ENCODE results near the gene RBM44. TPM values are rescaled to one million over a fixed set of nuclear protein-coding genes. Genes with fewer than 3 reads are reported as not detected.
"Not testable (repeated sequence)": the region's sequence is repeated elsewhere in the genome, so short reads cannot be mapped to it uniquely, and the experiment has no call there.

The RBM44 gene, protein sequence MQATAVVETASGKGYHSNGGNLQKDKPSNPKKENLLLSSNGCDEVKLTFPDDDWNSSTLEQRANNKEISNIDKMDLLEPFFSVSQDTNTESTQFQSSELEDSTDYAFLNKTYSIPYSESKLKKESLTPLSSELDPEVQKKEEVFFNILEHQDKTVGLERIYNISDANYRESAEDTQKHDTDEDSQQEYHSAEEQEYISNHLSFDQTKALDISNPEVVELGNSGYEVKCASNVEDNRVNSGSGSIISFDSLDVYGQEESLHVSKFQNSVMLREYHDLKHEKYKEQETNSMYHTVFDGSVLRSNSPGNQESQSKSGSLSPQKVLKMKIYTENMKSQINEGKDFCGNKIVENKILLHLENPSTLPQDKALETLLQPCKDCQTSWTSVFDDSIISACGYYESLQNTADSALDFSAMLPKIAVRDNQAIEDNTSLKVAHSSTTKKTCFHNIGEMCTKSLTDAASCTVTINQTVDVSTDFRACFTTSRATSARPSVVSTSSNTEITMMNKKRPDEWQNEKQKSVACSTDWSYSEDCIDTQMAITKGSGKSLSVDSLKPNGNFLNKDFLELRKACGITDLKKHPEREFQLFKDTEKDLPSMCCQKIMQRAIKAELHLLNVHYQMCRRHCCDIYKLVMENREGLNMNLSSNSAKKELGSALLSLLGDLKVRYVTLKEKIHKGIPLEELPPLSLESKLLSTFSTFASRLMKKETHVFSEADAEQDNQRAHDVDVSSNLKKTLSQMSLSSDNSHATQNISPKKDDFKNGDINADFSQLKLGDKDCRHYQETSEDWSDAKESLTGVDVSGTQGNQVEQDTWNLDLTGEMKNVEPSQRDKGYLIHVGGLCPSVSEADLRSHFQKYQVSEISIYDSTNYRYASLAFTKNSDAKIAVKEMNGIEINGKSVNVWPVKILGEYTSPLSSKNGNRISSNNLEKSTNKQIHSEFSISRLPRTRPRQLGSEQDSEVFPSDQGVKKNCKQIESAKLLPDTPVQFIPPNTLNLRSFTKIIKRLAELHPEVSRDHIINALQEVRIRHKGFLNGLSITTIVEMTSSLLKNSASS
- total RNA-seq (2014; rRNA removed; shearing (Covaris generic)) = 0.11 and 2.8 TPM in 2 replicates
- not detected in 2 replicates for polyA plus RNA-seq (2016; fragmentation: Nextera tagmentation; extraction: Ambion mirVana)

DNA sequence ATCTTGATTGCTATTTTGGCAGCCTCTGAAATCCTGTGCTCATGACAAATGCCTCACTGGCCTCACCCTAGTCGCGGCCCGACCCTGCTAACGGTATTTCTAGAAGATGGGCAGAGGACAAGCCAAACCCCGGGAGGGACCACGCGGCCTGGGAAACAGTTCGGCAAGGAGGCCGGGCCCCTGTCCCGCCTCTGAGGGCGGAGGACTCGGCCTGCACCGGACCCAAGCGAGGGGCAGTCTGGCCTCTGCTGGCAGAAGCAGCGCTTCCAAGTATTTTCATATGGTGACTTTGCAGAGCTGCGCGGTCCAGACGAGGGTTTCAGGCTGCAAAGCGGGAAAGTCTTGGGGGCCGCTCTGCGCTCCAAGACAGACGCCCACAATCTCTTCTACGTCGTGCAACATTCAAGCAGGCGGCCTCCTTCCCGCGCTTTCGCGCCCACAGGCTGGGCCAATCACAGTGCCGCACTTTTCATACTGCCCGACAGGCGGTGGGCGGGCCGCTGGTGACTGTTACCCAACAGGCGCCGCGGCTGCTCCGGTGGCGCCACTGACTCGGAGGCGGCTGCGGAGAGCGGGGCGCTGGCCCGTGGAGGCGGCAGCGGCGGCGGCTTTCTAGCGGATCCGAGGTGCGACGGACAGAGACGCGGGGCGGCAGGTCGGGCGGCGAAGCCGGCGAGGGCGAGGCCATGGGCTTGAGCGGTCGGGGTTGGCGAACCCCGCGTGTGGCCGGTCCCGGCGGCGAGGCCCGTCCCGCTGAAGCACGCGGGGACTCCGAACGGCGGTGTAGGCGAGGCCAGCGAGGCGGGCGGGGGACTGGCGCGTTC, at the start of gene RBM44:
TSS of gene RBM44 (plus strand) at position 544 of the 824 bp plus-strand sequence. CDS start 14,831 bp downstream, outside the sequence.
- in situ Hi-C loops (cut with MboI) = no loop called here
- WGBS, 2 experiments (ENCODE audit: low coverage in 1 of 2, low lambda C conversion rate in 2 of 2, missing lambda C conversion rate in 2 of 2) = 67 to 72% methylated on average over 60 to 84 of the region's 84 CpGs
- TF ChIP-seq EZH2 (IDR thresholded peaks at IDR 0.05; ENCODE audit: insufficient read depth, poor library complexity, severe bottlenecking) (no peak), EZH2phosphoT487 (IDR thresholded peaks at IDR 0.05; ENCODE audit: insufficient read depth, low read depth) (no peak)

DNA sequence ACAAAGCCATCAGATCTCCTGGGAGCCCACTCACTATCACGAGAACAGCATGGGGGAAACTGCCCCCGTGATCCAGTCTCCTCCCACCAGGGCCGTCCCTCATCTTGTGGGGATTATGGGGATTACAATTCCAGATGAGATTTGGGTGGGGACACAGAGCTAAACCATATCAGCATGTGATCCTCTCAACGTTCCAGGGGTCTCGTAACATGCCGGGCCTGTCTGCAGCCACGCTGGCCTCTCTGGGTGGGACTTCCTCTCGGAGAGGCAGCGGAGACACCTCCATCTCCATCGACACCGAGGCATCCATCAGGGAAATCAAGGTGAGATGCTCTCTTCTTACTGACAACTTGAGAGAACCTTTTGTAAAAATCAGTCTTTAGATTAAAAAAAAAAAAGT, 49.6 kb upstream of the RBM44 start:
- H3K9me2 ChIP-seq (ENCODE audit: insufficient read depth) = no peaks in the 10 kb centered on the region
- TF ChIP-seq EZH2 (IDR thresholded peaks at IDR 0.05; ENCODE audit: insufficient read depth, poor library complexity, severe bottlenecking) (no peak), EZH2phosphoT487 (IDR thresholded peaks at IDR 0.05; ENCODE audit: insufficient read depth, low read depth) (no peak)
- no peak overlapping the region for H3K9ac ChIP-seq
- no peaks in the 10 kb centered on the region for H3K9me3 ChIP-seq (ENCODE audit: low read depth)
- H3K36me3 ChIP-seq (ENCODE audit: low read depth) = peaks cover 42% of the 10 kb centered on the region
- no peak overlapping the region for H2AFZ ChIP-seq
- DNase-seq = no peak
- H3K4me3 ChIP-seq = no peak overlapping the region
- H3K79me2 ChIP-seq (ENCODE audit: insufficient read depth) = peaks cover 47% of the 10 kb centered on the region
- H3K4me2 ChIP-seq (ENCODE audit: unreplicated experiment) = no peak overlapping the region
- peaks cover 4% of the 10 kb centered on the region for H3K4me1 ChIP-seq (ENCODE audit: insufficient read depth)
- H3K27ac ChIP-seq = no peak overlapping the region
- 83 to 87% methylated on average over 11 of the region's 11 CpGs for WGBS, 2 experiments (ENCODE audit: low coverage in 1 of 2, low lambda C conversion rate in 2 of 2, missing lambda C conversion rate in 2 of 2)
- H3F3A ChIP-seq (ENCODE audit: insufficient read depth) = peaks cover 13% of the 10 kb centered on the region; the same call in 1 of the 2 replicates
- in situ Hi-C loops (cut with MboI) = loop anchor here (10.0 kb wide), 2 partner anchors 74 to 164 kb away; no protein-coding TSS in a partner anchor
- H4K20me1 ChIP-seq (ENCODE audit: insufficient read depth) = no peaks in the 10 kb centered on the region
- H3K27me3 ChIP-seq (replicated peaks; ENCODE audit: insufficient read depth) = no peaks in the 10 kb centered on the region

More for the DNA sequence above, at the start of gene RBM44:
- Histone ChIP-seq H4K20me1 (ENCODE audit: insufficient read depth) (no peaks in the 10 kb centered on the region), H3K36me3 (ENCODE audit: low read depth) (no peaks in the 10 kb centered on the region), H3K27me3 (replicated peaks; ENCODE audit: insufficient read depth) (no peaks in the 10 kb centered on the region), H3K27ac (no peak within 1 kb of the TSS), H3K9ac (no peak within 1 kb of the TSS), H3K9me3 (ENCODE audit: low read depth) (no peaks in the 10 kb centered on the region), H3K79me2 (ENCODE audit: insufficient read depth) (no peaks in the 10 kb centered on the region), H3K4me3 (no peak within 1 kb of the TSS), H3K4me2 (ENCODE audit: unreplicated experiment) (no peak within 1 kb of the TSS), H2AFZ (no peak within 1 kb of the TSS), H3F3A (ENCODE audit: insufficient read depth) (no peaks in the 10 kb centered on the region), H3K9me2 (ENCODE audit: insufficient read depth) (no peaks in the 10 kb centered on the region), H3K4me1 (ENCODE audit: insufficient read depth) (no peaks in the 10 kb centered on the region)
- no peak for DNase-seq

DNA sequence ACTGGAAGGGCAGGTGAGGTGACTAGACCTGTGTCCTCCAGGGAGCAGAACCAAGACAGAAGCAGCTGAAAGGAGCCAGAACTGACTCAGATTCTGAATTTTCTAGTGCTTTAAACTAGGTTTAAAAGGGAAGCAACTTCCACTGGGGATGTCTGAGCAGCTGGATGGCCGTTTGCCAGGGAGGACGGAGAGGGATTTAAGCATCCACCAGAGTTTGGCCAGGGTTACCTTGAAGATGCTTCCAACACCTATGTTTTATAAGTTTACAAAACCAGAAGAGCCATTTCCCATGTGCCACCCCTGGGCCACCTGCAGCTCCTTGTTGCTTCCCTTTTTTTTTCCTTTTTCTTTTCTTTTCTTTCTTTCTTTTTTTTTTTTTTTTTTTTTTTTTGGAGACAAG, 48.6 kb upstream of the RBM44 start:
- in situ Hi-C loops (cut with MboI) = loop anchor here (10.0 kb wide), 2 partner anchors 75 to 165 kb away; no protein-coding TSS in a partner anchor
- WGBS, 2 experiments (ENCODE audit: low coverage in 1 of 2, low lambda C conversion rate in 2 of 2, missing lambda C conversion rate in 2 of 2) = 95 to 100% methylated on average over 2 of the region's 2 CpGs
- H4K20me1 ChIP-seq (ENCODE audit: insufficient read depth) = no peaks in the 10 kb centered on the region

DNA sequence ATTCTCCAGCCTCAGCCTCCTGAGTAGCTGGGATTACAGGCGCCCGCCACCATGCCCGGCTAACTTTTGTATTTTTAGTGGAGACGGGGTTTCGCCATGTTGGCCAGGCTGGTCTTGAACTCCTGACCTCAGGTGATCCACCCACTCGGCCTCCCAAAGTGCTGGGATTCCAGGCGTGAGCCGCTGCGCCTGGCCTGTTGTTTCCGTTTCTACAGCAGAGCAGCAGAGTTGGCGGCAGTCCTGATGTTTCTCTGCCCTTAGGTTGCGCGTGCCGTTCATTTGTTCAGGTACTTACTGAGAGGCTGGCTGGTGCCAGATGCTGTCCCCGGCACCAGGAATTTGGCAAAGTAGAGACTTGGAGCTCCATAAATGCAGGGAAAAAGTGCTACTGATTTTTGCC, 48.1 kb upstream of the RBM44 start:
- H3F3A ChIP-seq (ENCODE audit: insufficient read depth); H3K9me2 ChIP-seq (ENCODE audit: insufficient read depth); DNase-seq; in situ Hi-C loops (cut with MboI); H4K20me1 ChIP-seq (ENCODE audit: insufficient read depth); H3K27me3 ChIP-seq (replicated peaks; ENCODE audit: insufficient read depth); H3K4me3 ChIP-seq; H2AFZ ChIP-seq; H3K4me2 ChIP-seq (ENCODE audit: unreplicated experiment); H3K9ac ChIP-seq; H3K27ac ChIP-seq; H3K9me3 ChIP-seq (ENCODE audit: low read depth); H3K4me1 ChIP-seq (ENCODE audit: insufficient read depth): not testable (repeated sequence)
- WGBS, 2 experiments (ENCODE audit: low coverage in 1 of 2, low lambda C conversion rate in 2 of 2, missing lambda C conversion rate in 2 of 2) = 98% methylated on average over 15 of the region's 15 CpGs
- Histone ChIP-seq H3K79me2 (ENCODE audit: insufficient read depth) (peaks cover 34% of the 10 kb centered on the region), H3K36me3 (ENCODE audit: low read depth) (peaks cover 55% of the 10 kb centered on the region)

More for the DNA sequence above, 48.6 kb upstream of the RBM44 start:
- TF ChIP-seq EZH2phosphoT487 (IDR thresholded peaks at IDR 0.05; ENCODE audit: insufficient read depth, low read depth) (no peak), EZH2 (IDR thresholded peaks at IDR 0.05; ENCODE audit: insufficient read depth, poor library complexity, severe bottlenecking) (no peak)
- no peak for DNase-seq
- no peak overlapping the region for H3K4me3 ChIP-seq
- H3K9me2 ChIP-seq (ENCODE audit: insufficient read depth) = no peaks in the 10 kb centered on the region
- H3K4me1 ChIP-seq (ENCODE audit: insufficient read depth) = no peaks in the 10 kb centered on the region
- H3K9me3 ChIP-seq (ENCODE audit: low read depth) = no peaks in the 10 kb centered on the region
- no peaks in the 10 kb centered on the region for H3K27me3 ChIP-seq (replicated peaks; ENCODE audit: insufficient read depth)
- H3K9ac ChIP-seq = no peak overlapping the region
- H3F3A ChIP-seq (ENCODE audit: insufficient read depth) = peaks cover 5% of the 10 kb centered on the region; the same call in 1 of the 2 replicates
- H2AFZ ChIP-seq = no peak overlapping the region
- peaks cover 50% of the 10 kb centered on the region for H3K36me3 ChIP-seq (ENCODE audit: low read depth)
- H3K27ac ChIP-seq = no peak overlapping the region
- H3K79me2 ChIP-seq (ENCODE audit: insufficient read depth) = peaks cover 38% of the 10 kb centered on the region
- no peak overlapping the region for H3K4me2 ChIP-seq (ENCODE audit: unreplicated experiment)
